ENCODE data around the gene TAF4. TPM values are rescaled to one million over a fixed set of nuclear protein-coding genes. Genes with fewer than 3 reads are reported as not detected.
"Not testable (repeated sequence)": the region's sequence is repeated elsewhere in the genome, so short reads cannot be mapped to it uniquely, and the experiment has no call there.

TAF4 gene
- total RNA-seq, 2 experiments from 2014 or later, result 18.0 to 20.0 TPM

- ChIA-PET CTCF (no interaction called here), POLR2A (no interaction called here)
- Mint-ChIP-seq H3K9me3 (no peaks in the 10 kb centered on the region), H3K4me1 (no peaks in the 10 kb centered on the region), H3K27me3 (no peaks in the 10 kb centered on the region), H3K27ac (no peak overlapping the region), H3K4me3 (no peak overlapping the region), H3K36me3 (ENCODE audit: low read depth) (peaks cover 35% of the 10 kb centered on the region)
- no peak for DNase-seq
Measured at GRCh38 chr20:61973515-61974356, 91.9 kb downstream of the TAF4 start.

GRCh38 chr20:61972636-61973508, 92.8 kb downstream of the TAF4 start:
- H3K4me1 Mint-ChIP-seq, result no peaks in the 10 kb centered on the region
- POLR2A ChIA-PET, result no interaction called here
- no peaks in the 10 kb centered on the region for H3K9me3 Mint-ChIP-seq
- CTCF ChIA-PET, result no interaction called here
- H3K4me3 Mint-ChIP-seq, result no peak overlapping the region
- H3K27ac Mint-ChIP-seq, result no peak overlapping the region
- H3K27me3 Mint-ChIP-seq, result no peaks in the 10 kb centered on the region
- peaks cover 34% of the 10 kb centered on the region for H3K36me3 Mint-ChIP-seq (ENCODE audit: low read depth)
- no peak for DNase-seq

GRCh38 chr20:61971595-61971994, 94.1 kb downstream of the TAF4 start:
- H3K27ac Mint-ChIP-seq, POLR2A ChIA-PET, H3K4me1 Mint-ChIP-seq, CTCF ChIA-PET, H3K9me3 Mint-ChIP-seq, H3K27me3 Mint-ChIP-seq, DNase-seq, H3K4me3 Mint-ChIP-seq: not testable (repeated sequence)
- H3K36me3 Mint-ChIP-seq (ENCODE audit: low read depth), result peaks cover 29% of the 10 kb centered on the region

GRCh38 chr20:61970357-61970756, 95.3 kb downstream of the TAF4 start:
- Mint-ChIP-seq H3K9me3 (no peaks in the 10 kb centered on the region), H3K4me1 (no peaks in the 10 kb centered on the region), H3K36me3 (ENCODE audit: low read depth) (peaks cover 23% of the 10 kb centered on the region), H3K27ac (no peak overlapping the region), H3K27me3 (peaks cover 4% of the 10 kb centered on the region), H3K4me3 (no peak overlapping the region)
- no peak for DNase-seq
- POLR2A ChIA-PET, result no interaction called here
- CTCF ChIA-PET, result no interaction called here

GRCh38 chr20:61969806-61970205, 95.9 kb downstream of the TAF4 start:
- POLR2A ChIA-PET, result no interaction called here
- no peak overlapping the region for H3K4me3 Mint-ChIP-seq
- CTCF ChIA-PET, result no interaction called here
- peaks cover 19% of the 10 kb centered on the region for H3K36me3 Mint-ChIP-seq (ENCODE audit: low read depth)
- no peak for DNase-seq
- no peaks in the 10 kb centered on the region for H3K4me1 Mint-ChIP-seq
- H3K27me3 Mint-ChIP-seq, result peaks cover 4% of the 10 kb centered on the region
- no peak overlapping the region for H3K27ac Mint-ChIP-seq
- no peaks in the 10 kb centered on the region for H3K9me3 Mint-ChIP-seq

- ChIA-PET CTCF (no interaction called here), POLR2A (no interaction called here)
- Mint-ChIP-seq H3K27ac (no peak overlapping the region), H3K4me3 (no peak overlapping the region), H3K36me3 (ENCODE audit: low read depth) (peaks cover 15% of the 10 kb centered on the region), H3K4me1 (no peaks in the 10 kb centered on the region), H3K27me3 (peaks cover 8% of the 10 kb centered on the region), H3K9me3 (no peaks in the 10 kb centered on the region)
- no peak for DNase-seq
Measured at GRCh38 chr20:61968932-61969331, 96.7 kb downstream of the TAF4 start.

- Mint-ChIP-seq H3K9me3 (no peaks in the 10 kb centered on the region), H3K27me3 (peaks cover 12% of the 10 kb centered on the region), H3K4me1 (no peaks in the 10 kb centered on the region), H3K36me3 (ENCODE audit: low read depth) (peaks cover 8% of the 10 kb centered on the region), H3K4me3 (no peak overlapping the region), H3K27ac (no peak overlapping the region)
- ChIA-PET CTCF (no interaction called here), POLR2A (no interaction called here)
- DNase-seq, result no peak
Measured at GRCh38 chr20:61968036-61968810, 97.5 kb downstream of the TAF4 start.

GRCh38 chr20:61967300-61967699, 98.4 kb downstream of the TAF4 start:
- no peak for DNase-seq
- no peak overlapping the region for H3K27ac Mint-ChIP-seq
- no peak overlapping the region for H3K4me3 Mint-ChIP-seq
- peaks cover 2% of the 10 kb centered on the region for H3K36me3 Mint-ChIP-seq (ENCODE audit: low read depth)
- H3K9me3 Mint-ChIP-seq, result no peaks in the 10 kb centered on the region
- H3K27me3 Mint-ChIP-seq, result peaks cover 12% of the 10 kb centered on the region
- ChIA-PET CTCF (no interaction called here), POLR2A (no interaction called here)
- no peaks in the 10 kb centered on the region for H3K4me1 Mint-ChIP-seq

GRCh38 chr20:61966492-61967244, 99.0 kb downstream of the TAF4 start:
- no peak overlapping the region for H3K27ac Mint-ChIP-seq

GRCh38 chr20:61965606-61966491, 99.8 kb downstream of the TAF4 start:
- Mint-ChIP-seq H3K27me3 (peaks cover 12% of the 10 kb centered on the region), H3K4me1 (no peaks in the 10 kb centered on the region), H3K36me3 (ENCODE audit: low read depth) (no peaks in the 10 kb centered on the region), H3K4me3 (no peak overlapping the region), H3K27ac (no peak overlapping the region), H3K9me3 (no peaks in the 10 kb centered on the region)
- POLR2A ChIA-PET, result no interaction called here
- CTCF ChIA-PET, result no interaction called here
- no peak for DNase-seq

More at GRCh38 chr20:61966492-61967244, 99.0 kb downstream of the TAF4 start:
- ChIA-PET CTCF (no interaction called here), POLR2A (no interaction called here)
- H3K27me3 Mint-ChIP-seq, result peaks cover 12% of the 10 kb centered on the region
- H3K4me3 Mint-ChIP-seq, result no peak overlapping the region
- no peak for DNase-seq
- no peaks in the 10 kb centered on the region for H3K9me3 Mint-ChIP-seq
- H3K4me1 Mint-ChIP-seq, result no peaks in the 10 kb centered on the region
- no peaks in the 10 kb centered on the region for H3K36me3 Mint-ChIP-seq (ENCODE audit: low read depth)

- Mint-ChIP-seq H3K9me3 (no peaks in the 10 kb centered on the region), H3K36me3 (ENCODE audit: low read depth) (no peaks in the 10 kb centered on the region), H3K27ac (no peak overlapping the region), H3K27me3 (peaks cover 12% of the 10 kb centered on the region), H3K4me3 (no peak overlapping the region), H3K4me1 (no peaks in the 10 kb centered on the region)
- CTCF ChIA-PET, result no interaction called here
- POLR2A ChIA-PET, result no interaction called here
- DNase-seq, result no peak
Measured at GRCh38 chr20:61964675-61965605, 100.7 kb downstream of the TAF4 start.
